ENCODE results near the gene MRPL19. TPM values are rescaled to one million over a fixed set of nuclear protein-coding genes. Genes with fewer than 3 reads are reported as not detected.

The MRPL19 gene
- polyA plus RNA-seq = 34.4 TPM

DNA sequence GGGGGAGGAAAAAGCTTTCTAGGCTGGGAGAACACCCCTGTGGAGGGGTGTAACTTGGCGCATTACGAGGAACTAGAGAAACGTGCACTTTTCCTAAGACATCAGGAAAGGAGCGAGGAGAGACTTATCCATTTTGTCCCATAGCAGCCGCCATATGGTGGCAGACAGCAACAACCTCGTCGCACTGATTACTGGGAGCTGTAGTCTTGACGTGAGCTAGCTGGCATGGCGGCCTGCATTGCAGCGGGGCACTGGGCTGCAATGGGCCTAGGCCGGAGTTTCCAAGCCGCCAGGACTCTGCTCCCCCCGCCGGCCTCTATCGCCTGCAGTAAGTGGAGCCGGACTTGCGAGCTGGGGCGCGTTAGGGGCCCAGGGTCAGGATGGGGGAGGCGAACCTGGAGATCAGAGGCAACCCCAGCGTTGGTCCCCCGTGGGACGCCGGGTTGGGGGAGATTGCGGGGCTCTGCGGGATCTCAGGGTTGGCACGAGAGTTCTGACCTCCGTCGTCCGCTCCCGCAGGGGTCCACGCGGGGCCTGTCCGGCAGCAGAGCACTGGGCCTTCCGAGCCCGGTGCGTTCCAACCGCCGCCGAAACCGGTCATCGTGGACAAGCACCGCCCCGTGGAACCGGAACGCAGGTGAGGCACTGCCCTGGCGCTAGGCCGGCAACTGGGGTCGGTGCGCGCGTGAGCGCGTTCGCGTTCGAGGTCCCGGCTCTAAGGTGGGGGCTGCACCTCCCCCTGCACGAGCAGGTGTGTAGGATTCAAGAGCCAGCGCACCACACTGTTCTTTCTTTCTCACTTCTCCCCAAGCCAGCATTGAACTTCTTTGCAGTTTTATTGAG lies at the start of gene MRPL19:
TSS of gene MRPL19 (plus strand) at position 201 of the 843 bp plus-strand sequence. CDS start at position 226, 25 bp downstream.
- peak within 1 kb of the TSS; percentile 93 to 98 (median 96) for H3K4me3 Mint-ChIP-seq
- H3K27me3 Mint-ChIP-seq = no peaks in the 10 kb centered on the region
- H3K4me1 Mint-ChIP-seq = peaks cover 16 to 27% (median 17%) of the 10 kb centered on the region in 3 donors
- H3K9me3 Mint-ChIP-seq = no peaks in the 10 kb centered on the region
- H3K27ac Mint-ChIP-seq = peak within 1 kb of the TSS; percentile 69 to 98 (median 91)
- peaks cover 4% of the 10 kb centered on the region for H3K36me3 Mint-ChIP-seq

DNA sequence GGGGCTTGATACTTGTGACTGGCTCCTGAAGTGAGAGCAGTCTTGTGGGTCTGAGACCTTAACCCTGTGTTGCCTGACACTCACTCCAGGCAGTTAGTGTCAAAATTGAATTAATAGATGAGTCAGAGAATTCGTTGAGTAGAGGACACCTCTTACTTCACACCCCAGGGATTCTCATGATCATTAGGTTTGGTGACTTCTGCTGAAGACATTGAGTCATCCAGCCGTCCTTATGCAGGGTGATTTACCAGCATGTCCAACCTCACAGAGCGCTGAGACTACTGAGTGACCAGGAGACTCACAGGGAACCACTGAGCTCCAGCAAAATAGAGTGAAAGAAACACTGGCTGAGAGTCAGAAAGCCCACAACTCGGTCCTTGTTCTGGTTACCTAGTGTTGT lies 49.8 kb upstream of the MRPL19 start:
- Mint-ChIP-seq H3K4me3 (no peak overlapping the region), H3K27ac (no peak overlapping the region), H3K4me1 (no peaks in the 10 kb centered on the region), H3K36me3 (no peaks in the 10 kb centered on the region), H3K27me3 (peaks cover 2% of the 10 kb centered on the region), H3K9me3 (no peaks in the 10 kb centered on the region)

DNA sequence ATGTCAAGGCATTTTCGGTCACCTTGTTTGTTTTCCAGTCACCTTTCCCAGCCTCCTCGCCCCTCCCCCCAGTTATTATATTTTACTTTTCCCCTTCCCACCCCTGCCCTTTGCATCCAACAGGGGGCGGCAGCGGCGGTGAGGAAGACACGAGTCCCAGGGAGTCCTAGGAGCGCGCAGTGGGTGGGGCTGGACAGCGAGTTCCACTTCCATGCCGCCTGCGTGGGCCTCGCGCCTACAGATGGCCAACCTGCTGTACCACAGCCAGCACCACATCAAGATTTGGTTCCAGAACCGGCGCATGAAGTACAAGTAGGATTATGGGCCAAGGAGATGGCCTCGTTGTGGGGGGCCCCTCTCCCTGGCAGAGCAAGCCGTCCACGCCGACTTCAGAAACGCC lies 48.6 kb upstream of the MRPL19 start:
- peaks cover 3% of the 10 kb centered on the region for H3K27me3 Mint-ChIP-seq
- no peak overlapping the region for H3K4me3 Mint-ChIP-seq
- H3K4me1 Mint-ChIP-seq = no peaks in the 10 kb centered on the region

DNA sequence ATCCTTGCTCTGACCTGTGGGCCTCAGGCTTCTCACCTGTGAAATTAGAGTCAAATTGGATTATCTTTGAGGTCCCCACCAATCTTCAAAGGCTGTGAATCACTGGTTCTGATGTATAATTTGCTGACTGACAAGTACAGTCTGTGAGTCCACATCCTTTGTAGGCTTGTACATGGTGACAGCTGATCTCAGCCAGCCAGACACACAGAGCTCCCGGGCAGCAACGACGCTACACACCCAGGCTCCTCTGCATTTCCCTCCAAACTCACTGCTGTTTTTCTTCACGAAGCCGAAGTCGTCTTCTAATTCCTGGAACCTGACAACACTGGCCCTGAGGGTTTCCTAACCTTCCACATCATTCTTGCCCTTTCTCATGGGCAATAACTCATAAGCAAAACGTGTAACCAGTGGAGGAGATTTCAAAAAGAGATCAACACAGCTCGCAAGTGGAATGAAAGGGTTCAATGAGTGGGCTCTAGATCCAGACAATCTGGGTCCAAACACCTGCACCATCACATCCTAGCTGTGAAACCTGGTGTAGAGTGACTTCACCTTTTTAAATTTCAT lies 47.9 kb upstream of the MRPL19 start:
- Mint-ChIP-seq H3K4me3 (no peak overlapping the region), H3K27me3 (peaks cover 3% of the 10 kb centered on the region), H3K36me3 (no peaks in the 10 kb centered on the region), H3K9me3 (no peaks in the 10 kb centered on the region), H3K4me1 (no peaks in the 10 kb centered on the region), H3K27ac (no peak overlapping the region)

More for the DNA sequence above, 48.6 kb upstream of the MRPL19 start:
- Mint-ChIP-seq H3K27ac (no peak overlapping the region), H3K9me3 (no peaks in the 10 kb centered on the region), H3K36me3 (no peaks in the 10 kb centered on the region)

DNA sequence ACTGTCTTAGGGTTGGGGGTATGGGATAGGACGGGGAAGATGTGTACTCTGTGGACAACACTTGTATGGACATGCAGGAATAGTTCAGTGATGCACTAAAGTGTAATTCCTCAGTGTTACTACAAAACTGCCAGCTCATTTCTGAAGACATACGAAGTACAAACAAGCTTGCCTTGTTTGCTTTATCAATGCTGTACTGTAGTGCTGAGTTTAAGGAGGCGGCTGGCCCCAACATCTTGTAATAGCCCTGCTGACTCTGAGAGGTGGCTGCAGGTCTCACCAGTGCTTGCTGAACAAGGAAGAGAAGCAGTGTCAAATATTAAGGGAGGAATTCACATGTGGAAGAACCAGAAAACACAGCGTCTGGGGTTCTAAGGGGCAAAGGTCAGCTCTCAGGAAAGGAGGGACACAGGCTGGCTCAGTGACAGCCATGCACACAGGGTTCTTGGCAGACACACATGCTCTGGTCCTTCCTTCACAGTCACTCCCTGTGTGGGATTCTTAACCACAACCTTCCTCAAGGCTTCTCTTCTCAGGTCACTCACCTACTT lies 46.0 kb upstream of the MRPL19 start:
- H3K9me3 Mint-ChIP-seq = no peaks in the 10 kb centered on the region
- no peak overlapping the region for H3K4me3 Mint-ChIP-seq
- no peak overlapping the region for H3K27ac Mint-ChIP-seq
- H3K27me3 Mint-ChIP-seq = peaks cover 10% of the 10 kb centered on the region
- no peaks in the 10 kb centered on the region for H3K4me1 Mint-ChIP-seq
- no peaks in the 10 kb centered on the region for H3K36me3 Mint-ChIP-seq

DNA sequence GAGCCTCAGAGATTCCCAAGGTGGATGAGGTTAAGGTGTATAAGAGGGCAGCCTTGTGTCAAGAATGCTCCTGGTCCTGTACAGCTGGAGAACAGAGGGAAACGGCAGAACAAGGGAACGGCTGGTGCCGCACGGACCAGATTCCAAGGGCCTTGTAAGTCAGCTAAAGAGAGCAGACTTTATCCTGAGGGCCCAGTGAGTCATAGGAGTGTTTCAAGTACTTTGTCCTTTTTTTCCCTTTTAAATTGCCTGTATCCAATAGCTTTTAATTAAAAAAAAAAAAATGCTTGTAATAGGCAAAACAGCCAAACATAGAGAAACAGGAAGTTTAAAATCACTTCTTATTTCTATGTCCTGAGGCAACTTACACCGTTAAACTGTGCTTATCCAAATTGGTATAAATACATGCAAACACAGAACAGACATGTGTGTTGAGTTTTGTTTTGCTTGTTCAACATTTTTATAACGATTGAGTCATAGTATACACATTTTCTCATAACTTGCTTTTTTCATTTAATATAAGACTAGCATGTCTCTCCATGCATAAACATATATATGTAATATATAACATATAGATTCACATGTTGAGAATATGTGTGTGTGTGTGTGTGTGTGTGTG lies 43.8 kb upstream of the MRPL19 start:
- H3K36me3 Mint-ChIP-seq = no peaks in the 10 kb centered on the region
- no peak overlapping the region for H3K4me3 Mint-ChIP-seq
- peaks cover 16% of the 10 kb centered on the region for H3K27me3 Mint-ChIP-seq
- no peaks in the 10 kb centered on the region for H3K9me3 Mint-ChIP-seq
- H3K27ac Mint-ChIP-seq = no peak overlapping the region
- H3K4me1 Mint-ChIP-seq = no peaks in the 10 kb centered on the region

DNA sequence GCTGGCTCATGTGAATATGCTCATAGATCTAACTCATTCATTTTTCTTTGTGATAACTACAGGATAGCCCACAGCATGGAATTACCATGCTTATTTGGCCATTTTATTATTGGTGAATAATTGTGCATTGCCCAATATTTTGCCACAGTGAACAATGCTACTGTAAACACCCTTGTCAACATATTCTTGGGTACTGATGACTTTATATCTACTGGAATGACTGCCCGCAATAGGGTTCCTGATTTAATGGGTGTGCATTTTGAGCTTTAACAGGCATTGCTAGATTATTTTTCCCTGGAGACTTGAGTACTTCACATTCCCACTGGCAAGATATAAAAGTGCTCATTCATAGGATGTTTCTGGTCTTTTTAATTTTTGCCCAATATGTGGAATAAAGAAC lies 43.1 kb upstream of the MRPL19 start:
- Mint-ChIP-seq H3K4me3 (no peak overlapping the region), H3K4me1 (no peaks in the 10 kb centered on the region), H3K36me3 (no peaks in the 10 kb centered on the region), H3K27me3 (peaks cover 21% of the 10 kb centered on the region), H3K9me3 (no peaks in the 10 kb centered on the region), H3K27ac (no peak overlapping the region)

DNA sequence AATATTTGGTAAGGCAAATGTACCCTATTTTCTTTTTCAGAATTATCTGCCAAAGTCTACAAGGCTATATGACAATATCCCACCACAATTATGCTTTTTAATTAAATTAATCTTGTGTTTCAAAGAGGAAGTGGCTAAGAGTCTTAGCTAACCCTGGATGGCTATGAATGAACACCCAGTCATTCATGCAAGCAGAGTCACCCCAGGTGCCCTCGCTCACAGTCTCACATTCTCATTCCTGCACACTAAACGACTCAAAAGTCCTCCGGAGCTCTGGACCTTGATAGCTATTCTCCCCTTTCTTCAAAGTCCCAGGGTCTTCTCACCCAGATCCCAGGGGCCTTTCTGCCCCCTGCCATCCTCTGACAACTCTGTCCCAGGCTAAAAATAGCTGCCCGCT lies 42.1 kb upstream of the MRPL19 start:
- no peaks in the 10 kb centered on the region for H3K36me3 Mint-ChIP-seq
- H3K9me3 Mint-ChIP-seq = no peaks in the 10 kb centered on the region
- H3K4me3 Mint-ChIP-seq = no peak overlapping the region
- H3K4me1 Mint-ChIP-seq = no peaks in the 10 kb centered on the region
- H3K27ac Mint-ChIP-seq = no peak overlapping the region
- peaks cover 31% of the 10 kb centered on the region for H3K27me3 Mint-ChIP-seq

DNA sequence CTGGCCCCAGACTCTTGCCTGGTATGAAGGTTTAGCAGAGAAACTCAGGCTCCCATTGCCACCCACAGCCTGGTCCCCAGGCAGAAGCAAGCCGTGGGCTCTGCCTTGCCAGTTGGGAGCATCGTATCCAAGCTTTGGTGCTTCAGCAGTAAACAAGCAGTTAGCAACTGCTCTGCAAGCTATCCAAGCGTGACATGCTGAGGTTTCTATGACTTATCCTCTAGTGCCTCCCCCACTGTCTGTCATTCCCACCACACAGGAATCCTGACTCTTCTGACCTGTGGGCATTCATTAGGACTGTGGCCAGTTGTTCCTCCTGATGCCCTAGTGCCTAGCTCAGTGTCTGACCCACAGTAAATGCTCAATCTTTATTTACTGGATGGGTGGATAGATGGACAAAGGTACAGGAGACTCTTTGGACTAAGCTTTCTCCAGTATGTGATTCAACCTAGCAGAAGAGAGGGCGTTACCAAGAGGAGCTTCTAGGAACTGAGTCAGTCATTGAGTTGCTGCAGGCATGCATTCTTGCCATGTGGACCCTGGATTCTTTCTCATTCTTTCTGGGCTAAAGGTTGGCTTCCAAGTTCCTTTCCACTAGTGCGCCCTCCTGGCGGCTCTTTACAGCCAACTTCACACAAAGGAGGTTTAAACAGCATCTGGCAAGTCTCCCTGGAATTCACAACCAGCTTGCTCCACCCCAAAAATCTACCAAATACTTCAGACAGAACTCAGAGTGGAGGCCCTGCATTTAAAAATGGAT lies 40.6 kb upstream of the MRPL19 start:
- Mint-ChIP-seq H3K4me3 (no peak overlapping the region), H3K36me3 (no peaks in the 10 kb centered on the region), H3K27ac (peak overlapping the region in 1 of 3 donors; percentile 9), H3K27me3 (peaks cover 37% of the 10 kb centered on the region), H3K9me3 (no peaks in the 10 kb centered on the region), H3K4me1 (no peaks in the 10 kb centered on the region)

DNA sequence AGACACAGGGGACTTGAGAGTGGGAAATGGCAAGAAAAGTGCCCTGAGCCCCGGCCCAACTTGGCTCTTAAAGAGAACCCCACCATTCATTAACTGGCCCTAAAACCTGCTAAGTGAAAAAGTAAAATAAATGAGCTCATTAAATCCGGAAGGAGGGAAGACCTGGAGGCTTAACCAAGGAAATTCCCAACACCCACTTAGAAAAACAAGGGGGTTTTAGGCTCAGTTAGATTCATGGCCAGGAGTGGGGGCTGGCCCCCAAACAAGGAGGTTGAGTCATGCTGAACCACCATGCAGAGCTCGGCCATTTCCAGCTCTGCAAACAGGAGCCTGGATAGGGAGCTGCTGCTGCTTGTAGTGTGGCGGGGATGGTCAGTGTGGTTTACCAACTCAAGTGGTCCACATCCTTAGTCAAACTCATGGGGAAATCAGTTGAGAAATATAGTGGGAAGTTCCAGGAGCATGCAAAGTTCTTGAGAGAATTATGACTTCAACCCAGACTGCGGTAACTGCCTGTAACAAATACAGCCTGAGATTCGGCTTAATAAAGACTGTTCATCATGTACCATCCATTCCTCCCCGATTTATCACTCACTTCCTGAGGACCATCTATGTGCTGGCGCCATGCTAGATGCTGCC lies 39.7 kb upstream of the MRPL19 start:
- Mint-ChIP-seq H3K4me3 (no peak overlapping the region), H3K4me1 (no peaks in the 10 kb centered on the region)

DNA sequence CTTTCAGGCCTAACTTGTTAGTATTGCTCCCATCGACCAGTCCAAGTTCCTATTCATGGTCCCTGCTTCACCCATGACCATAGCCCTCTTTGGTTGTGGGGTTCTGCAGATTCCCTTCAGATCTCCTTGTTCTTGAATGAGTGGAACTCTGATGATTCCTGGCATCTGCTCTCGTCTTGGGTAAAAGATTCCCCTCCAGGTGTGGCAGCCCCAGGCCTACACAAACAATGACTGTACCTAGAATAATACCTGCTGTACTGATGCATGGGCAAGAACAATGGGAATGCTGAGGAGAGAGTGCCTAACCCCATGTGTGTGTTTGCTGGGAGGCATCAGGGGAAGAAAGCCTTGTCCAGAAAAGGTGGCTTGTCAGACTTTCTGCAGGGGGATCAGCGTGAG lies 39.2 kb upstream of the MRPL19 start:
- peaks cover 40% of the 10 kb centered on the region for H3K27me3 Mint-ChIP-seq

More for the DNA sequence above, 39.7 kb upstream of the MRPL19 start:
- H3K27me3 Mint-ChIP-seq = peaks cover 37% of the 10 kb centered on the region
- H3K36me3 Mint-ChIP-seq = no peaks in the 10 kb centered on the region
- peak overlapping the region in 2 of 3 donors; percentile 14 to 32 for H3K27ac Mint-ChIP-seq
- H3K9me3 Mint-ChIP-seq = no peaks in the 10 kb centered on the region

DNA sequence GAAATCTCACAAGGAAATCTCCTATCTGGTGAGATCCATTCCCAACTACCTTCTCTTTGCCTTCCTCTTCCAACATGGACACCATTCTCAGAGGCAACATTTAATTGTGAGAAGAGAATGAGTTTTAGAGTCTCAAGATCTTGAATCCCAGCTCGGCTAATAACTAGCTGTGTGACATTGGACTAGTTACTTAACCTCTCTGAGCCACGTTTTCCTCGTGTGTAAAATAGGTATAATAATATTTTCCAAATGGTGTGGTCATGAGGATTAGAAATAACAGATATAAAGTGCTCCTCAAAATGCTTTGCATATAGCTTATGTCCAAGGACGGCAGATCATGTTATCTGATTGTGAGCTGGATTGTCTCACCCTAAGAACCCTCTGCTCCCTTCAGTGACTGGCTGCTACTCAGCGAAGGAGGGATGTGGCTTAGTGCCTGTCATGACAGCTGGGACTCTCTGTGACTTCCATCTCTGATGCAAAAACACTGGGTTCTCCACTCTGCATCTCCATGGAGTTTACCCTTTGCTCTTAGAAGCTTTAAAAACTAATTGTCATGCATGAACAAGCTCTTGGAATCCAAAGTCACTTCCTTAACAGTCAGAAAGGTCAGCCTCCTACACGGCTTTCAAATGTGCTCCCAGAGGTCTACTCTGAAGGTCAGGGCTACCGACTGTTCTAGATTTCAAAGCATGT lies 38.4 kb upstream of the MRPL19 start:
- no peaks in the 10 kb centered on the region for H3K9me3 Mint-ChIP-seq
- peaks cover 39% of the 10 kb centered on the region for H3K27me3 Mint-ChIP-seq
- H3K4me3 Mint-ChIP-seq = no peak overlapping the region
- H3K36me3 Mint-ChIP-seq = no peaks in the 10 kb centered on the region
- no peak overlapping the region for H3K27ac Mint-ChIP-seq
- H3K4me1 Mint-ChIP-seq = no peaks in the 10 kb centered on the region

More for the DNA sequence above, 39.2 kb upstream of the MRPL19 start:
- Mint-ChIP-seq H3K36me3 (no peaks in the 10 kb centered on the region), H3K27ac (peak overlapping the region in 1 of 3 donors; percentile 32), H3K9me3 (no peaks in the 10 kb centered on the region), H3K4me1 (no peaks in the 10 kb centered on the region), H3K4me3 (no peak overlapping the region)

DNA sequence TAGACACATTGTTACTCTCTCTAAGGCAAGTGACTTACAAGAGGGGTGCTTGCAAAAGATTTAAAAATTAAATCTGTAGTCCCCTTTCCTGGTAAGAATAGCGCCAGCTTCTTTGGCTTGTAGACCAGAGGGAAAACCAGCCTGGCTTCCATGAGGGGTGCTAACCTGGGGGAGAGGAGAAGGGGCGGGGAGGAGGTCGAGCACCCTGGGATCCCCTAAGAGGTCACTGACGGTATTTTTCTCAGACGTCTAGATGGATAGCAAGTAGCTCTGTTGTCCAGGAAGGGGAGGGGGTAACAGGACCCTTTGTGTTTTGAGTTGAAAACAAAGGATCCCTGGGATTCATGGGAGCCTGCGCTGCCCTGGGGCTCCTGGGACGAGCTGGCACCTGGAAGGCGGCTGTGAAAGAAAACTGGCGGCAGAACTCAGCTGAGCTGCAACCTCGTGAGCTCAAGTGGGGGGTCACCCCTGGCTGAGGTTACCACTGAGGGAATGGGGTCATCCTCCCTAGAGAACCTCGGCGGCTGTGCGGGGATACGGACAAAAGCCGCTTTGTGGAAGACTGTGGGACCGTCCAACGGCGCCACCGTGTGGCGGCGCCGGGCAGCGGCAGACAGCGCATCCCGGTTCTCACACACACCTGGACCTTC lies 37.8 kb upstream of the MRPL19 start:
- no peak overlapping the region for H3K4me3 Mint-ChIP-seq
- H3K4me1 Mint-ChIP-seq = no peaks in the 10 kb centered on the region
- no peaks in the 10 kb centered on the region for H3K9me3 Mint-ChIP-seq
- no peaks in the 10 kb centered on the region for H3K36me3 Mint-ChIP-seq
- H3K27ac Mint-ChIP-seq = no peak overlapping the region
- H3K27me3 Mint-ChIP-seq = peaks cover 39% of the 10 kb centered on the region

DNA sequence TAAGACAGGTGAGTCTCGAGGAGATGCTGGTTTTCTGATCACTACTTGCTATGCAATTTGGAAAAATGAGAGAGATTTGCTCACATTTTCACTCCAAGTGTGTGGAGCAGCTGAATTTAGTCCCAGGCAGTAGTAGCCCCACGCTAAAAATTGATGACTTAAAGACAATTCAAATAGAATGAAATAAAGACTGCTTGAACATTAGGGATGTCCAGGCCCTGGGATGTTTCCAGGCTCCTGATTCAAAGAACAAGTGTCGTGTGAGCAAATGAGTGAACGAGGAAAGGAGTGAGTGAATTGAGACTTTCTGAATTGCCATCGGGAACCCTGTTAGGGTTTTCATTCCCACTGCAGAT lies 37.3 kb upstream of the MRPL19 start:
- Mint-ChIP-seq H3K4me3 (no peak overlapping the region), H3K36me3 (no peaks in the 10 kb centered on the region), H3K27ac (no peak overlapping the region), H3K9me3 (no peaks in the 10 kb centered on the region), H3K4me1 (no peaks in the 10 kb centered on the region), H3K27me3 (peaks cover 39% of the 10 kb centered on the region)
